Stimulated activated CD8-positive, alpha-beta memory T cell treated with anti-CD3 and anti-CD28 coated beads, Interleukin-15, amount 100 ng/mL, for 1 hour (primary cell): ENCODE data around the gene MYO15B.
A peak's percentile ranks its signal among the peaks of the same experiment; 100 is the strongest.

ENCODE experiments used
- DNase-seq: peaks from one replicate; pipeline ENCODE4 v3.0.0-alpha.2; 2020; ENCODE audit warnings: low read depth

The MYO15B gene

DNA sequence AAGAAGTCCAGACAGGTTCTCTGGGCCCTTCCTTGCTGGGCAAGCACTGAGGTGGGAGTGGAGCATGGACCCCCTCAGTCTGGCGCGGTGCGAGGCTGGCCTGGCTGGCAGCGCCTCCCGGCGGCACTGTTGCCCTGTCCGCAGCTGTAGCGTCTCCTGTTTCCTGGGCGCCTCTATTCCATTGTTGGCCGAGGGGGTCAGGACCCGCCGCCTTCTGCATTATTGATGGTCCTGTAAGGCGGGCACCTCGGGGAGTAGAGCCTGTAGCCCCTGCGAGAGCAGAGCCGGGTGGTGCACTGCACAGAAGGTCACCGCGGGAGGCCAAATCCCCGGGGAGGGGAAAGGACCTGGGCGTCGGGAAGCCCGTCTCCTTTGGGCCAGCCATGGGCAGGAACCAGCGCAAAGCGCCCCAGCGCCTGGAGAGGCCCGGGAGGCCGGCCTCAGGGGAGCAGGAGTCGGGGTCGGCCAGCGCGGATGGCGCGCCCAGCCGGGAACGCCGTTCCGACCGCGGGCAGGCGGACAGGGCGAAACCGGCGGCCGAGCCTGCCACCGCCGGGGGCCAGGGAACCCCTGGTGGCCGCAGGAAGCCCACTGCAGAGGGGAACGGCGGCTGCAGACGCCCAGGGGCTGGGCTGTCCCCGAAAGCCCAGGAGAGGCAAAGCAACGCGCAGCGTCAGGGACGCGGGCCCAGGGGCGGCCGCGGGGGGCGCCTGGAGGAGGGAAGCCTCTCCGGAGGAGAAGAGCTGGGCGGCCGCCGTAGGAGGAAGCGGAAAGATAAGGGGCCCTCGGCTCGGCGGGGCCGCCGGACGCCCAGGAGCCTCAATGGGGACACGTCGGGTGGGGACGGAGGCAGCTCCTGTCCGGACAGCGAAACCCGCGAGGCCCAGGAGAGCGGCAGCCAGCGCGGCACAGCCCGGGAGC, at the start of gene MYO15B:
MYO15B (plus strand) TSS at position 126 of the 921 bp plus-strand sequence; CDS start at position 384, 258 bp downstream.
- peak; percentile 27 for DNase-seq

DNA sequence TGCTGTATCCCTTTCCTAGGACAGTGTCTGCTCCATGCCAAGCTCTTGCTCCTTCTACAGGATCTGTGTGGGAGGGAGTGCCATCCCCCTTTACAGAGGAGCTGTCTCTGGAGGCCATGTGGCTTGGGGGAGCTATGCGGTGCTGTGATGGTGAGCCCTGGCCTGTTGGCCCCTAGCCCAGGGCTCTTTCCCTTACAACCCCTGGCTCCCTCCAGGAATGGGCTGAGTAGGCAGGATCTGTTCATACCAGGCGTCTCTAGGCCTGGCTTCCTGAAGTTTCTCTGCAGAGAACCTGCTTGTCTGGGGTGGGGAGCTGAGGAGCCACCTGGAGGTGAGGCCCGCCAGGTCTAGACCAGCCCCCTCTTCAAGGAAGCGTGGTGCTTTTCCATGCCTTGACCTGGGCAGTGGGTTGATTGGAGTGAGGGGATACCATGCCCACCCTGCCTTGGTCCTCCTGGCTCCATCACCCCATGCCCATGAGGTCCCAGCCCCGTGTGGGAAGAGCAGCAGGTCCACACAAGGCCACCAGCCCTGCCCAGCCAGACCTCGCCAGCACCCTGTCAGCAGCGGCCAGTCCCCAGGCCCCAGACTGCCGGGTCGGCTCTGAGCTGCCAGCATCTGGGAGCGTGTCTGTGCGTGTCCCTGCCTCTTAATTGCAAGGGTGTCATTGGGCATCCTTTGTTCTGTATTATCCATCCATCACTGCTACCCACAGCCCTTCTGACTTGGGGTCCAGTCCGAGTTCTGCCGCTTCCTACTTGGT, 47.5 kb upstream of the MYO15B start:
- DNase-seq = no peak

DNA sequence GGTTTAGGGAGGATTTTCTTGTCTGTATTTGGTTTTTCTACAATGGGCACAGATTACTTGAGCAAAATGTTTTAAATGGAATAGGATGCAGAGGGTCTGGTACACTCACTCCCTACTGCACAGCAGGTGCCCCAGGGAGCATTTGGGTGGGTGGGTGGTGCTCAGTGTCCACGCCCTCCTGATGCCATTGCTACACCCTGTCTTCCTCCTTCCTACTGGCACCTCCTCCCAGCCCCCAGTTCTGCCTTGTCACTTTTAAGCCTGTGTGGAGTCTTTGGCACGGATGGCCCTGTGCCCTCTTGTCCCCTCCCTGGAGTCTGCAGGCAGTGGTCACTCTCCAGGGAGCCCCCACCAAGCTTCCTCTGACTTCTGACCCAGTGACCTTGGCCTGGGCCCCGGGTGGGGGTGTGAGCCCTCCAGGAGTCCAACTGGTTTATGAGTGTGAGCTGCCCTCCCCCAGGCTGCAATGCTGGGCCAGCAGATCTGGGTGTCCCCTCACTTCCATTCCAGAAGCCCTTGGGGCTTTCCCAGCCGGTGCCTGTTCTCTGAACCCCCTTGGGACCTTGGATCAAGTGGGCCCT, 46.6 kb upstream of the MYO15B start:
- DNase-seq = no peak

DNA sequence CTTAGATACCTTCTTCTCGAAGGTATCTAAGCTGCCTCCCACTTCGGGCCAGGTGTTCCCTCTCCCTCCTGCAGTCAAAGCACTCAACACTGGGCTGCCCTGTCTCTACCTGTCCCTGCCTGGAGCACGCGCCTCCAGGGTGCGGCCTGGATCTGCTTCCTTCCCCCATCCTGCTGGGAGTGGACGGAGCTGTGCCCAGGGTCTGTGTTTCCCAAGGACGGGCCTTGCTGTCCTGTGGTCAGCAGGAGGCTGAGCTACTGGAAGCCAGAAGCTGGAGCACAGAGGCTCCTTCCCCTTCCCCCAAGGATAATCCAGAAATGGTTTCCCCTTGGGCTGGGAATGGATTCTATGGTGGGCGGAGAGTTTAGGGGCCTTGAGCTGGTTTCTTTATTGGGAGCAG, 45.4 kb upstream of the MYO15B start:
- DNase-seq = no peak

DNA sequence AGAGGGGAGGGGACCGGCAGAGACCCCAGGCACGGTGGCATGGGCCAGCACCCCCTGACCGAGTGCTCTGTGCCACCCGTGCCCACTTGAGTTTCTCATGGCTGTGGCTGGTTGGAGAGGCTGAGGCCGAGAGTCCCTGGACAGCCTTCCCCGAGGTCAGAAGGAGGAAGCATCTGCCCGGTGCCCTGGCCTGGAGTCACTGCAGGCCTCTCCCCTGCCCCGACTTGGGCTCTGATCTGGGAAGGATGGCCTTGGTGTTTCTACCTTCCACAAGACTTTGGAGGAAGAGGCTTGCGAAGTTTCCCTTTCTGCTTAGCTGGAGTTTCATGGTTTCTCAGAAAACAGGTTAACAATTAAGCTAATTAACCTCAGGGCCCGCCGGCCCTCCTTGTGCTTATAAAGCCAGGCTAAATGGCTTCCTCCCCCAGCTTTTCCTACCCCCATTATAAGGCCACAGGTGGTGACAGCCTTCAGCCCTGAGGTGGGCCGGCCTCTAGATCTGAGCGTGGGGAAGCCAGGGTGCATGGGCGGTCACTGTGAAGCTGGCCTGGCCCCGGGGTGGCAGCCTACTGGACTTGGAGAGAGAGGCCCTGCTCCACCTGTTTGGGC, 44.8 kb upstream of the MYO15B start:
- no peak for DNase-seq

DNA sequence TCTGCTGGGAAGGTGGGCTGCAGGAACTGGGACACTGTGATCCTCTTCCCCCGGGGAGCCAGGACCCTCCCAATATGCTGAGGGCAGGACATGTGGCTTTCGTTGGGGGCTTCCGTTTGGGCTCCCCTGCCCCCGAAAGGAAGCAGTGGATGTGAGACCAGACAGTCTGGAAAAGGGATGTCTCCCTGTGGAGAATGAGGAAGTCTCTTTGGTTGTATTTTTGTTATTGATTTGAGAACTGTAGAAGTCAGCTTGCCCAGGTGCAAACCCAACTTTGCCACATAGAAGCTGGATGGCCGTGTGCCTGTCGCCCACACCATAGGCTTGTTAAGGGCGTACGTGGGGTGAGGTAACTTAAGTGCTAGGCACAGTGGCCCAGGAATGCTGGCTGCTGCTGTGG, 43.4 kb upstream of the MYO15B start:
- no peak for DNase-seq

DNA sequence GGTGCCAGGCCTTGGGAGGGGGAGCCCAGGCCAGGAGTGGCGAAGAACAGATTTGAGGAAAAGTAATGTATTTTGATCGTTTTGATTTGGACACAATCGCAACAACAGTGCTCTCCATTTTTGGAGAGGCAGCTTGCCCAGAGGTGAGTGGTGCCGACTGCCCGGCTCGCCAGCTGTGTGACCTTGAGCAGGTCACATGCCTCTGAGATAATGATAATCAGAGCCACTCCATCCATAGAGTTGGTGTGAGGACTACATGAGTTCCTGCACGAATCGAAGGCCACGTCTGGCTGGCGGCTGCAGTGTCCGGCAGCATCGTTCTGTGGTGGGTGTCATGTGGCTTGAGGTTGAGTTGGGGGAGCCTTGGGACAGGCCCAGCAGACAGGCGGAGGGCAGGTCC, 41.4 kb upstream of the MYO15B start:
- DNase-seq = no peak

DNA sequence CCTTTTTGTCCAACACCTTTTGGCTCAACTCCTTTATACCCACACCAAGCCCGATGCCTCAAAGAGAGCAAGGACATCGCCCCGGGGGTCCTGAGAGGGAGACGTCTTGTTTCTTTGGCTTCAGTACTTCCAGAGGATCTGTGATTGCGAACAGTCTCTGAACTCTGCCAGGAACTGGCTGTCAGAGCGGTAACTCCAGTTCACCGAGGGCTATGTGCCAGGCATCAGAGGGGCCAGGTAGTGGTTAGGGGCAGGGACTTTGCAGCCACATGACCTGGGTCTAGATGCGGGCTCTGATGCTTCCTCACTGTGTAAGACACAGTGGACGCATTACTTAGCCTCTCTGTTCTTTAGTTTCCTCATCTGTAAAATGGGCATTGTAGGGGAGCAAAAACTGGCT, 40.5 kb upstream of the MYO15B start:
- DNase-seq = no peak

DNA sequence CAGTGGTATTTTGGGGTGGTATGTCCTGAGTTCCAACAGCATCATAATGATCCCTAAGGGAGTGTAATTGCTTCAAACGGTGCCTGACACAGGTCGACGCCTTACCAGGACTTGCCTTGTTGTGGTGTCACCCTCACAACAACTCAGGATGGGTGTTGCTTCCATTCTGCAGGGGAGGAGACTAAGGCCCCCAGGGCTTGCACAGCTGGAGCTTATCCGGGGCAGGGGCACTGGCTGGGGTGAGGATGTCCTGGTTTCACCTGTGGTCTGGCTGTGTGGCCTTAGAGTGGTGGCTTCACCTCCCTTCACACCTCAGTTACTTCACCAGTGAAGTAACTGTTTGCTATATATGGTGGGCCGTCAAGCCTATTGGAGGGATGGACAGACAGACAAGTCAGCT, 38.8 kb upstream of the MYO15B start:
- DNase-seq = no peak

DNA sequence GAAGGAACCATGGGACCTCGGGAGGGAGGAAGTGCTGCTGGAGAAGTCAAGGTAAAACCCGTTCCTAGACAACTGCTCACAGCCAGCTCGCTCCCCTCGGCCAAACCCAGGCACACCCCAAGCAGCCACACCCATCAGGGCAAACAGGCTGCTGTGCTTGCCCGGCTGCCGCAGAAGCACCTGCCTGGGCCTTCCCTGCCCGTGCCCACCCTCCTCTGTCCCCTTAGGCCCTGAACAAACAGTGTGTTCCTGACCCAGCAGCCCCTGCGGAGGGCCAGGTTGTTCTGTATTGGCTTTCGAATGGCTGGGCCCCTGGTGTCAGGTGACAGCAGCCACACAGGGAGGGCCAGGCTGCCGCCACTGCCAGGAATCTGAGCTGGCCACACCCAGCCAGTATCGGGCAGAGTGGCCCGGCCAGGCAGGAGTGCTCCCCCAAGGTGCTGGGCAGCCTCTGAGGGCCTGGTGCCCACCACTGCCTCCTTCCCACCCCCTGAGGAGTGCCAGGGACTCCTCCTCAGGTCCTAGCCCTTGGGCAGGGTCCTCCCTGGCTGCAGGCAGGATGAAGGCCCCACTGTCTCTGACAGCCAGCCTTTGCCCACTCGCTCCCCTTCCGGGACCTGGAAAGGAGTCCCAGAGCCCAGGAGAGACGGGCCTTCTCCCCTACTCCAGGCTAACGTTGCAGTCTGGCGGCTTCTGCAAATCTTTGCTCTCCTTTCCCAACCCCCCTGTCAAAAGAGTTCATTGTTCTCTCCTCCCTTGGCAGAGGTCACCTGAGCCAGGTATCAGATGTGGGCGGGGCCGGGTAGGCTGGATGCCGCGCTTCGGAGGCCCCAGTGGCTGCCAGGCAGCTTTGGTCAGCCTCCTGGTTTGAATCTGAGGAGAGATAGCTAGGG, 38.1 kb upstream of the MYO15B start:
- no peak for DNase-seq

DNA sequence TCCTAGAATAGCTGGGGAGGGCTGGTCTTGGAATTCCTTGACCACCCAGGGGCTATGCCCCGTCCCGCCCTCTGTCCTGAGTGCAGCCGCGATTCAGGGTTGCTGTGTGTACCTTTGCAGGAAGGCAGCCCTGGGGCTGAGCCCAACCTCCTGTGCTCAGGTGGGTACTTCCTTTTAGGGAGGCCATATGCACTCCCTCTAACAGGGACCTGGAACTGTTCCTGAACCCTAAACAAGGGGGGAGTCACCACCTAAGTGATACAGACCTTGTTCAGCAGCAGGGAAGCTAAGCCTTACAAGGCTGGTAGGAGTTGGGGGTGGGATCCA, 37.5 kb upstream of the MYO15B start:
- no peak for DNase-seq

DNA sequence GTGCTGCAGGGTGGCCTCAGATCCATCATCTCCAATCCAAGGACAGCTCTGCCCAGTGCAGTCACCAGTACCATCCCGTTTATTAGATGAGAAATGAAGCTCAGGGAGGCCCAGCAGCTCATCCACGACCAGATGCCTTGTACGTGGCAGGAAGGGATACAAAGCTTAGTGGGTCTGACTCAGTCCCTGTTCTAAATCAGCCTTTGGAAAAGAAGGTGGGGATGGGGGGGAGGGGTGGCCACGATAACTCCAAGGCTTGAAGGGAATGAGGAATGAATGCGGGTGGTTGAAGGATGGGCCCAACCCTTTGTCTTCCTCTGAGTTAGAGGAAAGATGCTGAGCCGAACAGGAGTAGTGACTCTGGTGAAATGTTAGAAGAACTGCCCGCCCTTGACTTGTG, 36.3 kb upstream of the MYO15B start:
- DNase-seq = no peak

DNA sequence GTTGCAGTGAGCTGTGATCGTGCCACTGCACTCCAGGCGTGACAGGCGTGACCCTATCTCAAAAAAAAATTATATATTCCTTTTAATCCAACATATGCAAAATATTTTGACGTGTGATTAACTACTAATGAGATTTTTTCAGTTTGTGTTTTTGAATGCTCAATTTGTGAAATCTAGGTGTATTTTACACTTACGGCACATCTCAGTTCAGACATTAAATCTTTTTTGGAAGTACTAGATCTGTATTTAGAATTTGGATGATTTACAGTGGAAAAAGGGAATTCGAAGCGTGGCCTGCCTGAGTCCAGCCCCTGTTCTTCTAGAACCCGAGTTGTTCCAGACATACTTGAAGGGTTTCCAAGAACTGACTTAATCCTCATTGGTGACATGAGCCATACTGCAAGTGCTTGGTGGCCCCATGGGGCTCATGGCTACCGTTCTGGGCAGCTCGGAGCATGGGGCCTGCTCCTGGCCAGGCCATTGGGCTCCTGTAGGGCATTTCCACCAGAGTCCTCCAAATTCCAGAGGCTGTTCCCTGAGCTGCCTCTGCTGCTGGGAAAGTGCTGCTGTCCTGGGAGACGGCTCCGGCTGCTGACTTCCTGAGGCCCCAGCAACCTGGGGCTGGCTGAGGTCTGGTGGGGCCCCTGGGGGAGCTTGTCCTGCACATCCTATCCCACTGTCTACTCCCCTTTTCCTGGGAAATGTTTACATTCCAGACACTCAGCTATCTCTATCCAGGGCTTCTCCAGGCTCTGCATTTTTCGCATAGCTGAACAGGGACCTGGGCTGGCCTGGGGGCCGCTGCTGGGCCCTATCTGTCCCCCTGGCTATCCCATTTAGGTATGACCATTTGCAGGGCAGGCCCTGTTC, 34.9 kb upstream of the MYO15B start:
- DNase-seq = no peak

DNA sequence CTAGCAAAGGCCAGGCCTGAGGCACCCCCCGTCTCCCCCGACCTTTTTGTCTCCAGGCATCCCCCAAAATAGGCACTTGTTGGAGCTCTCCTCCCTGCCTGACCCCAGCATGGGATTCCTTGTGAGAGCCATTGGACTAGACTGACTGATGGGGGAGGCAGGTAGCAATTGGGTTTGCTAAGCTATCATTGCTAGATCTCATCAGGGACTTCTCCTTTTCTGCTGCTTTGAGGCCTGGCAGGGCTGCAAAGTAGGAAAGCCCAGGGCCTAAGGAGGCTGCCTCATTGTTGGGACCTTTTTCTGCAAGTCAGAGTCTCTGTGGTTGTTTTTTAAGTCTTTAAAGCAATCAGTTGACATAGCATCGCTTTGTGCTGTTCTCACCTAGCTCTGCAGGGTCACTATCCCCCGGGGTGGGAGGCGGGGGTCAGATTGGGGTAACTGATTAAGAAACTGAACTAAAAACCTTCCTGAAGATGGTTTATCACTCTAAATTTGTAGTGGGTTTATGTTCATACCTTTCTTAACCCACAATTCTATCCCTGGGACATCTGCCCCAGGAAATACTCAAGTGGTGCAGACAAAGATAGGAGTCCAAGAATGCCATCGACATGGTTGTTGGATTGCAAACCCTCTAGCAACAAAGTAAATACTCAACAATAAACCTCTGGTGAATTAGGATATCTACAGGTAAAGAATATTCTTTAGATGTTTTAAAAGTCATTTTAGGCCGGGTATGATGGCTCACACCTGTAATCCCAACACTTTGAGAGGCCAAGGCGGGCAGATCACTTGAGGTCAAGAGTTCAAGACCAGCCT, 34.1 kb upstream of the MYO15B start:
- DNase-seq = no peak

DNA sequence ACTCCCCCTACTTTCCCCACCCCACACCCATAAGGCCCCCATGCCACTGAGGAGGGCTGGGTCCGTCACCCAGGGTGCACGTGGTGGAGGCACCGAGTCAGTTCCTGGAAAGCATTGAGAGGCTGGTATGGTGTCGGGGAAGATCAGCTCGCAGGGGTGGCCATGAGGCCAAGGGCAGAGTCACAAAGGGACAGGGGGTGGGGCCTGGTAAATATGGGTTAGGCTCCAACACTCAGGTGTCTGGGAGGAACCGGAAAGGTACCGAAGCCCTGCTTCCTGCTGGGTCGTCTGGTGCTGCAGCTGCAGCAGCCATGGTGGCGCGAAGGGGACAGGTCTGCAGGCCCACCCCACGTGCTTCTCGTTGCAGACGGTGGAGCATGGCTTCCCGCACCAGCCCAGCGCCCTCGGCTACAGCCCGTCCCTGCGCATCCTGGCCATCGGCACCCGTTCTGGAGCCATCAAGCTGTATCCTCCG, 31.9 kb upstream of the MYO15B start:
- no peak for DNase-seq

DNA sequence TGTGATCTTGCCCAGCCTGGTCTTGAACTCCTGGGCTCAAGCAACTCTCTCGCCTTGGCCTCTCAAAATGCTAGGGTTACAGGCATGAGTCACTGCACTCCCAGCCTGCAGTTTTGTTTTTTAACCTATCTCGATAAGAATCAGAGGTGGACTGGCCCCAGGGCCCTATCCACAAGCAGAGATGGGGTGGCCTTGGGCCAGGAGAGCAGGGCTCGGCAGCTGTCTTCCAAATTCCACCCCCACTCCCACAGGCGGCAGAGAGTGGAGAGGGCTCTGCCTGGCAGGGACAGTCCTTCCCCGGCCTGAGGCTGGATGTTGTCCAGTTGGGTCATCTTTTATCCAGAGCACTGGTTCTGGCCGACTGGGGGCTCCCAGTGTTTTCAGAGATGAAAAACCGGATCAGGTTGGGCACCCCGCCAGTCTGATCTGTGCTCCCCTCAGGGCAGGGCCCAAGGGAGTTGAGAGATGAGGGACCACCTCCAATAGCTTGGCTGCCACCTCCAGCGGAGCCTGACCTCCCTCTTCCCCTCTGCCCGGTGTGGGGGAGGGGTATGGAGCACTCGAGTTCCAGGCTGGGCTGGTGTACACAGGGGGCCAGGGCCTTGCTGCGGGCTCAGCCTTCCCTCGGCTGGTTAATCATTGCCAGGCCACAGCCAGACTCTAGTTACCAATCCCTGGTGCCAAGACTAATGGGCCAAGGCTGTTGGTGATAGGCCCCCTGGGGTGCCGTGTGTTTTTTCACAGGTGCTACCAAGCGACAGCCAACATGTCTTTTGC, 30.3 kb upstream of the MYO15B start:
- DNase-seq = no peak

DNA sequence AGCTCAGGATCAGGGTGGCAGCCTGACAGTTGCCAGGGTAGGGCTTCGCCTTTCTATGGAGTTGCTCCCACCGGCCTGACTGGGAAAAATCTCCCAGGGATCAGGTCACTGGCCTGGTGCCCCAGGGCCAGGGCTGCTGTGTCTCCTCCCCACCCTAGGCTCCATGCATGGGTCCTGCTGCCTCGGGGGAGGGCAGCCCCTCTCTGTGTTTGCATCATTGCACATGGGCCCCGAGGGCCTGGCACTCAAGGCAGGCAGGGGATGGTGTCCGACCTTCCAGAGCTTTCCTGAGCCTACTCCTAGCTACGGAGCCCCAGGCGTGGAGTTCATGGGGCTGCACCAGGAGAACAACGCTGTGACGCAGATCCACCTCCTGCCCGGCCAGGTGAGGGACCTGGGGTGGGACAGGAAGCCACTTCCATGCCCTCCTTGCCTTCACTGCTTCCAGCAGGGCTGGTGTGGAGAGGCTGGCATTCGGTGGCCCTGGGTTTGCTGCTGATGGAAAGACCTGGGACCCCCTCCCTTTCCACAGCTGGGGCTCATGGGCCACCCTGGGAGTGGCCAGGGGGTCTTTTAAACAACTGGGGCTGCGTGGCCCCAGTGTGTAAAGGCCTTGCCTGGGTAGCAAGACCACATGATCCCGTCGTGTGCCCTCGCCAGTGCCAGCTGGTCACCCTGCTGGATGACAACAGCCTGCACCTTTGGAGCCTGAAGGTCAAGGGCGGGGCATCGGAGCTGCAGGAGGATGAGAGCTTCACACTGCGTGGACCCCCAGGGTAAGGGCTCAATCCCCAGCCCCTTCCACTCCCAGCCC, 29.5 kb upstream of the MYO15B start:
- no peak for DNase-seq
